NAMALWA (cell line): ENCODE measurements around the gene MLLT6.

ENCODE experiments used
- DNase-seq: peaks from one replicate; pipeline ENCODE4 v3.0.0-alpha.2; 2015; ENCODE audit warnings: low spot score

MLLT6 gene

DNA sequence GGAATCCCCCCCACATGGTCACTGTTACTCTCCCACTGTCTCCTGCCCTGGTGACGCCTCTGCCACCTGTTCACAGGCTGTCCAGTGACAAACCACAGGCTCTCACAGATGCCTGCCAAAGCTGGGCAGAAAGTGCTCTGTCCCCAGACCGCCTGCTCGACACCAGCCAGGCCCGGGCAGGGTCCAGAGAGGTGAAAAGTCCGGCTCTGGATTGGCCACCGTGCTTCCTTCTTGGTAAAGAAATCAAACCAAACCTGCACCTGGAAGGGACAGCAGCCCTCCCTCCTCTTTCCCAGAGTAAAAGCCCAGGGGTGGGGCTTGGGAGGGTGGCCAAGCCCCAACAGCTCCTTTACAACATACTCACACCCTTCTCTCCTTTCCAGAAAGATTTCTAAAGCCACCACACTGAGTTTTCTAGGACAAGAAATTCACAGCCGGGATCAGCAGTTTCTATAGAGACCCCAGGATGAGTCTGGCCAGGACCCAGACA lies 36.9 kb downstream of the MLLT6 start:
- no peak for DNase-seq

- DNase-seq, result peak; percentile 75
These were observed 37.6 kb downstream of the MLLT6 start for GRCh38 chr17:38742411-38743308.

GRCh38 chr17:38743556-38744171 lies 38.6 kb downstream of the MLLT6 start:
- no peak for DNase-seq

GRCh38 chr17:38745545-38745944 lies 40.5 kb downstream of the MLLT6 start:
- peak; percentile 68 for DNase-seq

- DNase-seq, result peak; percentile 51
These were observed 41.2 kb downstream of the MLLT6 start for GRCh38 chr17:38746004-38746848.

GRCh38 chr17:38746849-38747462 lies 41.9 kb downstream of the MLLT6 start:
- peak; percentile 66 for DNase-seq

DNA sequence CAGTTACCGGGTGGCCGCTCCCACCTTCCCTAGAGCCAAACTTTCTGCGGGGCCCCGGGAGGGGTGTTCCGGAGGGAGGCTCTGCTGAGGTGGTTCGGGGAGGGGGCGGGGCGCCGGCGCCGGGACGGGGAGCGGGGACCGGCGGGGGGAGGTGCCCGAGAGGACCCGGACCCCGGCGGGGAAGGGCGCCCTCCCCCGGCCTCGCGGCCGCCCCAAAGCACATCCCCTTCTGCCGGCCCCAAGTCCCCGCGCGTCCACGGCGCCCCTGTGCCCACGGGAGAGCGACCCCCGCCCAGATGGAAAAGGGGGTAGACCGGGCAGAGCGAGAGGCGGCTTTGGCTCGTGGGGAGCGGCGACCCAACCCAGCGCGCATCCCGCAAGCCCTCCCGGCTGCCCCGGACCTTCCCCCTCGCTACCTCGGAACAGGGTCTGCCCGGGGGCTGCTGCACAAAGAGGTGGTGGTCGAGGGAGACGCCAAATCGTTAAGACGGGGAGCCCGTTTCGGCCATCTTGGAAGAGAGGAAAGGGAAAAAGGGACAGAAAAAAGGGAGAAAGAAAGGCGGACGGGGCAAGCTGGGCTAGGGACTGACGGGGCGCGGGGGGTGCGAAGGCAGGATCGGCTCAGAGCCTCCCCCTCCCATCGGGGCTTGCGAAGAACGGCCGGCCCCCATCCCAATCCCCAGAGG lies 42.5 kb downstream of the MLLT6 start:
- DNase-seq, result peak; percentile 55

DNA sequence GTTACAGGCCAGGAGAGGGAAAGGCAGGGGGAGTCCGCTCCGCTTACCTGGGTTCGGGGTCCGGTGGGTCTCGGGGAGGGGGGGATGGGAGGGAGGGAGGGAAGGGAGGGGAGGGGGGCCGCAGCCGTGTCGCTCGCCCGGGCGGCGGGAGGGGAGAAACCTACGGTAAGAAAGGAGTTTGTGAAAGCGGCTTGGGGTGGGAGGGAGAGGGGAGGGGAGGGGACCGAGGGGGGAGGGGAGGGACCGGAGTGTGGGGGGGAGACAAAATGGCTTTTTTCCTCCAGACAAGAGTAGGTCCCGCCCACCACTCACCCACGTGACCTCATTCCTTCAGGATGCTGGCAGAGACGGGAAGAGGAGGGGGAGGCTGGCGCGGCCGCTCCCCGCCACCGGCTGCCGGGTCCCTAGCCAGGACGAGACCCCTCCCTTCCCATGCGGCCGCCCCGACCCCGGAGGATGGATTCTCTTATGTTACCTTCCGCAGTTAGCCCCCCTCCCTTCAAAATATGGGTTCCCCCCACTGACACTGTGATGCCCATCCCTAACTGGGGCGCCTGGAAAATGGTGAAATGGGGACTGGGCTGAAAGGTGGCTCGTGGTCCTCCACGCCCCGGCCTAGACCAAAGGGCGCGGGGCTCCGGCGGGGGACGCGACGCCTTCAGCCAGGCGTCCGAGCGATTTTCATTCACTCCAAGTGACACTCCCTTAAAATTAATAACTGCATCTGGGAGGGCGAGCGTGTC lies 43.2 kb downstream of the MLLT6 start, which contains the start of gene PCGF2:
Gene PCGF2, minus strand, starts transcription at position 188 of the 743 bp plus-strand sequence. CDS start 7,934 bp downstream, outside the sequence.
- no peak for DNase-seq

DNA sequence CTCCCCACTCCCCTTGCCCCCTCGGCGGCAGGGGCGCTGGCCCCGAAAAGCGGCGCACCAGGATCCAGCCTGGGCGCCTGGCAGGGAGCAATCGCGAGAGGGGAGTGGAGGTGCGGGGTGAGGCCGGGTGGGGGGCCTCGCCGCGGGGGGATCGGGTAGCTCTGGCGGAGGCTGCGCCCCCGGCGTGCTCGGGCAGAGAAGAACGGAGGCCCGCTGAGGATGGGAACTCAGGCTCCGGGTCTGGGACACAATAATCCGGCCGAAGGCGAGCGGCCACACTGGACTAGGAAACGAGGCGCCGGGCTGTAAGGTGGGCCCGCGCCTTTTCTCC lies 43.8 kb downstream of the MLLT6 start:
- no peak for DNase-seq

DNA sequence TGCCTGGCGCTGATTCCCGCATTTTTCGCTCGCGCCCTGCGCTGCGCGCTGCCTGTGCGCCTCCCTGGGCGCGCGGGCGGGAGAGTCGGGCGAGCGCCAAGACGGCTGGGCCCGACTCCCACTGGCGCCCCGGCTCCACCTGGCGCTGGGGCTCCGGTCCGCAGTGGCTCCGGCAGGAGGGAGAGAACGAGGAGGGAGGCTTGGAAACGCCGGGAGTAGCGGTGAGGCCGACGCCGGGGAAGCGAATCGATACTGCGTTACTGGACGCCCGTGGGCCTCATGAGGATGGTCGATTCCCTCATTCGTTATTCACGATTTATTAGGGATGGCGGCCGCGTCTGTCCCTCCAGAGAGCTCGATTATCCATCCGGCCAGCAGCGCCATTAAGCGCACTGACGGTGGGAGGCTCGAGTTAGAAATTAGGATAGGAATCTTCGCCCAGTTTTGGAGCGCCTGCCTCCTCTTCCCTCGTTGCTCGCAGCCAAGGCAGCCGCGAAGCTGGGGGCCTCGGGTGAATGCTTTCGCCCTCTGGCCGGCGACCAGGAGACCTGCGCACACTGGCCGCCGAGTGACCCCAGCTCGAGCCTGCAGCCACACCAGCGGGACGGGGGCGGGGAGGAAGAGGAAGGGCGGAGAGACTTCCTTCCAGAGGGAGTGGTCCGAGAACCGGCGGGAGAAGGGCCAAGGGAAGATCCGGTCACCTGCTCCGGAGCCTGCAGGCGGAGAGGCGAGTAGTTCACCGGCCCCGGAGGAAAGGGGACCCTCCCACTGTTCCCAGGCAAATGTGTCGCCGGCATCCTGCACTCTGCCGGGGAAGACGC lies 44.4 kb downstream of the MLLT6 start:
- DNase-seq, result no peak

- DNase-seq, result no peak
These were observed 44.9 kb downstream of the MLLT6 start for GRCh38 chr17:38750044-38750311.

- peak; percentile 60 for DNase-seq
These were observed 45.4 kb downstream of the MLLT6 start for GRCh38 chr17:38750312-38751121.

DNA sequence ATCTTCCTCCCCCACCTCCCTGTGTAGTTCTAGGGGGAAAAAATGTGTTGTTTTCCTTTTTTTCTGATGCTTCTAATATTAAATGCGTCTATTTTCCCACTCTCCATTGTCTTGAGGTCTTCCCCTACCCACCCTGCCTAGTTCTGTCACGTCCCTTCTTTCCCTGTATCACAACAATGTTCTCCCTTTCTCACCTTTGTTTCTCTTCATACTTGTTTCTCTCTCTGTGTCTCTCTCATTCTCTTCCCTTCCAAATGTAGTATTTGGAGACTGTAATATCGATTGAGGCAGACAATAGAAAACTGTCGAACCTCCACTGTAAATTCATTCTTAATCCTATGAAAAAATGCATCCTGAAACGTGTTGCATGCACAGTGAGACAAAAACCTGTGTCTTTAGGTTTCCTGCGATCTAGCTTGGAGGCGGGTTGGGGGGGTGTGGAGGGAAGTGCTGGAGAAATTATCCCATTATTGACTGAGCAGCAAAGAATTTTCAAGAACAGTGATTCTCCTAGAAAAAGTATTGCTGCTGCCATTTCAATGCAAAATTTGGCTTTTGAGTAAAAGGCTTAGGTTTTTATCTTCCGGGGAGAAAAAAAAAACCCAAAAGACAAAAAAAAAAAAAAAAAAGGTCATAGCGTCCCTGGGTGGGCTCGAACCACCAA lies 46.2 kb downstream of the MLLT6 start:
- peak; percentile 62 for DNase-seq

GRCh38 chr17:38751808-38752307 lies 46.8 kb downstream of the MLLT6 start:
- DNase-seq, result peak; percentile 86

DNA sequence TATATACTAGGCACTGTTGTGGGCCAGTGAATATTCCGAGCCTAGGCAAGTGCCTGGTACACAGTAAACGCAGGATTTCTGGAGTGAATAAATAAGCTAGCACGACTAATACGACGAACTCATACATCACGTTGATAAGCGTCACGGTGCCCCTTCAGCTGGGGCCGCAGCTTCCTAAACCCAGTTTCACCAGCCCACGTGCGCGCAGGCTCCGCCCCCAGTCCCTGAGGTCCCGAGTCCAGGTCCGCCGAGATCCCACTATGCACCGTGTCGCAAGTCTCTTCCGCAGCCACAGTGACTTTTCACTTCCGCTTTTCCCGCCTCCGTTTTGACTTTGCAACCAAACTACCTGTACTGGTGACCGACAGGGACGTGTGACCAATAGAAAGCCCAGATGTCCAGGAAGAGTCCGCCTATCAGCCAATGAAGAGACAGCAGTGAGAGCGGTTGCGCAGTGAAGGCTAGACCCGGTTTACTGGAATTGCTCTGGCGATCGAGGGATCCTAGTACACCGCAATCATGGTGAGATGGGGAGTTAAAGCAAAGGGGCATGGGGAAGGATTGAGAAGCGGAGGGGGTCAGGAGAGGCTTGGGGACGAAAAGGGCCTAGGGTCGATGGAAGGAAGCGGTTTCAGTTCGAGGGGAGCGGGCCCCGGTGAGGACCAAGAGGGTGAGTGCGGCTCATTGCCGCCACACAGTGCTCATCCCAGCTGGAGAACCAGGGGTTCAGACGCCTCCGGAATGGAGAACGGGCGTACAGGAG lies 47.4 kb downstream of the MLLT6 start, which contains the start of gene PSMB3:
Gene PSMB3, plus strand, starts transcription at position 434 of the 763 bp plus-strand sequence. Its CDS starts 86 bp downstream, at position 520.
- DNase-seq, result peak; percentile 100

GRCh38 chr17:38753071-38753506 lies 48.0 kb downstream of the MLLT6 start:
- DNase-seq, result no peak

GRCh38 chr17:38761612-38762011 lies 56.5 kb downstream of the MLLT6 start:
- DNase-seq, result peak; percentile 68
